ENCODE data around the gene DGLUCY.

DGLUCY gene

DNA sequence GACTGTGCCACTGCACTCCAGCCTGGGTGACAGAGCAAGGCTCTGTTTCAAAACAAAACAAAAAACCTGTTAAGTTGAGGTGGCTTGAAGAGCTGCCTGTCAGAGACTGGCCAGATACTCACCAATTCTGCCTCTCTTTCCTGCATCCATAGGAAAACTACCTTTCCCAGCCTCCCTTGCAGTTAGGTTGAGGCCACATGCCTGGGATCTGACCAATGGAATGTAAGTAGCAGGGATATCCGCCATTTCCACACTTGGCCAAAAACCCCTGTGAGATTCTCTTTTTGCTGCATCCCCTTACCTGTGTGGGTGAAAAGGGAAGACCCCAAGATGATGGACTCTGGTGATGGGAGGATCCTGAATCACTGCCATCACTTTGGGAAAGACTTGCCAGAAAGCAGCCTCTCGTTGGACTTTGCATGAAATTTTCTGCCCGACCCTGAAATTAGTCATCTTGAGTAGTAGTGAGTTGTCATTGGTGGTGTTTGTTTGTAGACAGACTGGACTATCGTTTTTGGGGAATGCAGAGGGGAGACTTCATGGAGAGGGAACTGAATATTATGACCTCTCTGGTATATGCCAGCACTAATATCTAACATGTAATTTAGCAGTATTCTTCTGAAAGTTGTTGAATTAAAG lies 116.6 kb downstream of the DGLUCY start:
- peaks cover 5% of the 10 kb centered on the region for H3K36me3 ChIP-seq (ENCODE audit: insufficient read depth, low read length)

DNA sequence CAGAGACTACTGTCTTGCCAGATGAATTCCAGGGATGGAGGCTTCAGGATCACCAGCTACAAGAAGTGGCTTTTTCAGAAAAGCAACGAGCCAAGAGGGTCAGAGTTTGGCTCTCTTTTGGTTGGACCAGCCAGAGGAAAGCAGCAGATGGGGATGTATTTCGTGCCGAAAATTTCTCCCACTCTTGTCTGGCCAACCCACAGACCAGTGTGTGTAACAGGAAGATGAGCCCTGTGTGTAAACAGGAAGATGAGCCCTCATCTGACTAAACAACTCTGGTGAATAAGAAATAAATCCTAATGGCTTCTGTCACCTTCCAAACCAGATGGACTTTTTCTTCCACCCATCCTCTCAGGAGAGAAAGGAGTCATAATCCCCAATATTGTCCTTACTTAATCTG lies 117.6 kb downstream of the DGLUCY start:
- no peak overlapping the region for H3K4me3 ChIP-seq (ENCODE audit: low read depth in 1 of 2, low read length in 2 of 2)
- no peak overlapping the region for H3K27ac ChIP-seq (ENCODE audit: low read depth, low read length)
- peaks cover 5% of the 10 kb centered on the region for H3K36me3 ChIP-seq (ENCODE audit: insufficient read depth, low read length)
- no peak overlapping the region for H3K9ac ChIP-seq (ENCODE audit: low read length)
- no peaks in the 10 kb centered on the region for H3K27me3 ChIP-seq (ENCODE audit: control insufficient read depth in 1 of 2, insufficient read depth in 2 of 2, low read length in 2 of 2)
- H3K4me1 ChIP-seq (ENCODE audit: insufficient read depth, low read length), result no peaks in the 10 kb centered on the region
- no peaks in the 10 kb centered on the region for H3K9me3 ChIP-seq (ENCODE audit: low read length)

More for the DNA sequence above, 116.6 kb downstream of the DGLUCY start:
- H3K4me3 ChIP-seq (ENCODE audit: low read depth in 1 of 2, low read length in 2 of 2), result no peak overlapping the region
- no peaks in the 10 kb centered on the region for H3K9me3 ChIP-seq (ENCODE audit: low read length)
- no peak overlapping the region for H3K27ac ChIP-seq (ENCODE audit: low read depth, low read length)
- H3K4me1 ChIP-seq (ENCODE audit: insufficient read depth, low read length), result no peaks in the 10 kb centered on the region
- no peaks in the 10 kb centered on the region for H3K27me3 ChIP-seq (ENCODE audit: control insufficient read depth in 1 of 2, insufficient read depth in 2 of 2, low read length in 2 of 2)
- H3K9ac ChIP-seq (ENCODE audit: low read length), result no peak overlapping the region

DNA sequence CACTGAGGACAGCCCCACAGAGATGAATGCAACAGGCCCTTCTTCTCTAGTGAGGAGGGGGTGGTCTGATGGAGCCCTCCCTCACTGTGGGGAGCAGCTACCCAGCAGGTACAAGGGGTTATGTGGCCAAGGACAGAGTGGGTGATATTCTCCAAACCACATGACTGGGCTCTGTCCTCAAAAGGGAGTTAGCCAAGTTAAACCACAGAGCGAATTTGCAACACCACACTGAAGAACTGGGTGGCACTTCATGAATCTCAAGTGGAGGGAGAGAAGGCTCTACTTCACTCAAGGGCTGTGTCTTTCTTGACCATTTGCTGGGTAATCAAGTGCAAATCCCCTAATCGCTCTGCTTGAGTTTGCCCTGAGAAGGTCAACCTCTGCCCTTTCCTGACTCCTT lies 118.2 kb downstream of the DGLUCY start:
- Histone ChIP-seq H3K4me1 (ENCODE audit: insufficient read depth, low read length) (no peaks in the 10 kb centered on the region), H3K27ac (ENCODE audit: low read depth, low read length) (no peak overlapping the region), H3K27me3 (ENCODE audit: control insufficient read depth in 1 of 2, insufficient read depth in 2 of 2, low read length in 2 of 2) (no peaks in the 10 kb centered on the region), H3K9me3 (ENCODE audit: low read length) (no peaks in the 10 kb centered on the region), H3K4me3 (ENCODE audit: low read depth in 1 of 2, low read length in 2 of 2) (no peak overlapping the region), H3K36me3 (ENCODE audit: insufficient read depth, low read length) (peaks cover 4% of the 10 kb centered on the region), H3K9ac (ENCODE audit: low read length) (no peak overlapping the region)

DNA sequence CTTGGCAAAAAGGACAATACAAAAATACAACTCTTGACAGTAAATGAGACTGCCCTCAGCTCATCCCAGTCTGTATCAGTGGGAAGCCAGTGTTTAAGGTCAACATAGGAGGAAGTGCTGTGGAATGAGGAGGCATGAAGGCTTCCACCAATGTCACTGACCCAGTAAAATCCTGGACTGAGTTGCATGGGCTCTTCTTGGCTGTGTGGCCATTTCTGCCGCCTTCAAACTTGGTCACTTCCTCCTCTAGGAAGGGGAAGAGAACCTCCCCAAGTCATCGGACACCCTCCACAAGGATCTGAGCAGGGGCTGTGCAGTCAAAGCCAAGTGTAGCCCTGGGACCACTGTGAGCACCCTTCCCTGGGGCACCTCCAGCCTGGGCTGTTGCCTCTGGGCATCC lies 118.7 kb downstream of the DGLUCY start:
- H3K27ac ChIP-seq (ENCODE audit: low read depth, low read length), result no peak overlapping the region
- no peaks in the 10 kb centered on the region for H3K4me1 ChIP-seq (ENCODE audit: insufficient read depth, low read length)
- H3K9me3 ChIP-seq (ENCODE audit: low read length), result no peaks in the 10 kb centered on the region
- no peaks in the 10 kb centered on the region for H3K27me3 ChIP-seq (ENCODE audit: control insufficient read depth in 1 of 2, insufficient read depth in 2 of 2, low read length in 2 of 2)
- no peak overlapping the region for H3K9ac ChIP-seq (ENCODE audit: low read length)
- H3K4me3 ChIP-seq (ENCODE audit: low read depth in 1 of 2, low read length in 2 of 2), result no peak overlapping the region
- H3K36me3 ChIP-seq (ENCODE audit: insufficient read depth, low read length), result no peaks in the 10 kb centered on the region

DNA sequence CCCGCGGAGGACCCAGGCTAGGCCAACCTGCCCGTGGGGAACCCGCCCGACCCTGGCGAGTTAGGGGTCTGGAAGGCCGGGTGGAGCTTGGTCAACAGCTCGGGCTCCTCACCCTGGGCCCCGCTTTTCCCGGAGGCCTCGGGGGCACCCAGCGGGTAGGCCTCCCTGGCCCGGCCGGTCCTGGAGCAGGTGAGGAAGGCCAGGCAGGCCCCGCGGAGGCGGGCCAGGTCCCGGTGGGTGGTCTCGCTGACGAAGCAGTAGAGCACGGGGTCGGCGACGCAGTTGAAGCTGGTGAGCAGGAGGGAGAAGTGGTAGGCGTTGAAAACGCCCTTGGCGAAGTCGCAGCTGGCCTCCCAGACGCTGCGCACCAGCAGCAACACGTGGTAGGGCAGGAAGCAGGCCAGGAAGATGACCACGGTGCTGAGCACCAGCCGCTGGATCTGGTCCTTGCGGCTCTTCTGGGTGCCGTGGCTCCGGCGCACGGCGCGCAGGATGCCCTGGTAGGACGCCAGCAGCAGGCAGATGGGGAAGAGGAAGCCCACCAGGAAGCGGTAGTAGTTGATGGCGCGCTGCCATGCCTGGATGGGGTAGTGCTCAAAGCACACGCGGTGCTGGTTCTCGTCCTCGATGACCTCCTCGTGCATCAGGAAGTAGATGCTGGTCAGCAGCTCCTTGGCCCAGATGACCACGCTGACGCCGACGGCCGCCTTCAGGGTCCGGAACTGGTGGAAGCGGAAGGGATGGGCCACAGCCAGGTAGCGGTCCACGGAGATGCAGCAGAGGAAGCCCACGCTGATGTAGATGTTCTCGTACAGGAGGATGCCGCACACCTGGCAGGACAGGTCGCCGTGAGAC lies 120.3 kb downstream of the DGLUCY start:
- Histone ChIP-seq H3K9me3 (ENCODE audit: low read length) (no peaks in the 10 kb centered on the region), H3K27me3 (ENCODE audit: control insufficient read depth in 1 of 2, insufficient read depth in 2 of 2, low read length in 2 of 2) (no peaks in the 10 kb centered on the region), H3K4me1 (ENCODE audit: insufficient read depth, low read length) (no peaks in the 10 kb centered on the region), H3K4me3 (ENCODE audit: low read depth in 1 of 2, low read length in 2 of 2) (no peak overlapping the region), H3K9ac (ENCODE audit: low read length) (no peak overlapping the region), H3K27ac (ENCODE audit: low read depth, low read length) (no peak overlapping the region), H3K36me3 (ENCODE audit: insufficient read depth, low read length) (no peaks in the 10 kb centered on the region)

DNA sequence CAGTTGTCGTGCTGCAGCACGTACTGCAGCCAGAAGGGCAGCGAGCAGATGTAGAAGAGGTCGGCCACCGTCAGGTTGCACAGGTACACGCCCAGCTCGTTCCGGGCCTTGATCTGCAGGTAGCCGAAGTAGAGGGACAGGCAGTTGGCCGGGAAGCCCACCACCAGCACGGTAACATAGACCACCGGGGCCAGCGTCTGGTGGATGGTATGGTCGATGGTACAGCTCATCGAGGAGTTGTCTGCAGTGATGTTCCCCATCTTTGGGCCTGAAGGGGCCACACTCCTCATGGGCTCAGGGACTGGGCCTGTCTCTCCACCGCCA lies 120.9 kb downstream of the DGLUCY start:
- H3K9me3 ChIP-seq (ENCODE audit: low read length), result no peaks in the 10 kb centered on the region
- no peak overlapping the region for H3K9ac ChIP-seq (ENCODE audit: low read length)
- no peak overlapping the region for H3K27ac ChIP-seq (ENCODE audit: low read depth, low read length)
- no peaks in the 10 kb centered on the region for H3K27me3 ChIP-seq (ENCODE audit: control insufficient read depth in 1 of 2, insufficient read depth in 2 of 2, low read length in 2 of 2)
- no peaks in the 10 kb centered on the region for H3K4me1 ChIP-seq (ENCODE audit: insufficient read depth, low read length)
- no peak overlapping the region for H3K4me3 ChIP-seq (ENCODE audit: low read depth in 1 of 2, low read length in 2 of 2)
- no peaks in the 10 kb centered on the region for H3K36me3 ChIP-seq (ENCODE audit: insufficient read depth, low read length)

DNA sequence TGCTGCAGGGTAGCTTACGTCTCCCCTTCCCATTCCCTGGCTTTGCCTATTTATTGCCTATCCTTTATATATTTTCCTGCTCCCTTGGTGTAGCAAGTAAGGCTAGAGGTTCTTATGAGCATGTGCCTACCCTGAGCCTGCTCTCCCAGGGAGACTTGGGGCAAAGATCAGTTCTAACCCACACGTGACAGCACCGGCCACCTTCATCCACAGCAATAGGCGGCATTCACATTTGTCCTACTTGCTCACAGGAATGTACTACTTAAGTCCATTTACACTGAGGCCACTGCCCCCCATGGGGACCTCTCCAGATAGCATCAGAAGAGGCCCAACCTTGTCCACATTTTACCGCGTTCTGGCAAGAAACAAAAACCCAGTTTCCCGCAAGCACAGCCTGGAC lies 122.0 kb downstream of the DGLUCY start:
- no peak overlapping the region for H3K27ac ChIP-seq (ENCODE audit: low read depth, low read length)
- H3K27me3 ChIP-seq (ENCODE audit: control insufficient read depth in 1 of 2, insufficient read depth in 2 of 2, low read length in 2 of 2), result no peaks in the 10 kb centered on the region
- H3K9ac ChIP-seq (ENCODE audit: low read length), result no peak overlapping the region
- H3K9me3 ChIP-seq (ENCODE audit: low read length), result no peaks in the 10 kb centered on the region
- H3K36me3 ChIP-seq (ENCODE audit: insufficient read depth, low read length), result no peaks in the 10 kb centered on the region
- H3K4me3 ChIP-seq (ENCODE audit: low read depth in 1 of 2, low read length in 2 of 2), result no peak overlapping the region
- no peaks in the 10 kb centered on the region for H3K4me1 ChIP-seq (ENCODE audit: insufficient read depth, low read length)

DNA sequence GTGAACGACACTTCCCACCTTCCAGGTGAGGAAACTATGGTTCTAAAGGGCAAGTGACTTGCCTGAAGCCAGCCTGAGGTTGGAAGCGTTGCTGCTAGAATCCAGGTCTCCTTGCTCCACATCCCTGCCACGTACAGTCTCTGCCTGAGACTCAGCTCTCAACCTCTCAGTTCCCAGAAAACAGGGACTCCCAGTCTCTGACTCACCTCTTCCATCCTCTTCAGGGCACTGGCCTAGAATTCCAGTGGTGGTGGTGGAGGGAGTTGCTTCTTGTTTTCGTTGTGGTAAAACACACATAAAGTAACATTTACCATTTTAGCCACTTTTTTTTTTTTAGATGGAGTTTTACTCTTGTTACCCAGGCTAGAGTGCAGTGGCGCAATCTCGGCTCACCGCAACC lies 123.3 kb downstream of the DGLUCY start:
- Histone ChIP-seq H3K9ac (ENCODE audit: low read length) (no peak overlapping the region), H3K27me3 (ENCODE audit: control insufficient read depth in 1 of 2, insufficient read depth in 2 of 2, low read length in 2 of 2) (no peaks in the 10 kb centered on the region), H3K36me3 (ENCODE audit: insufficient read depth, low read length) (no peaks in the 10 kb centered on the region), H3K27ac (ENCODE audit: low read depth, low read length) (no peak overlapping the region), H3K4me3 (ENCODE audit: low read depth in 1 of 2, low read length in 2 of 2) (no peak overlapping the region), H3K4me1 (ENCODE audit: insufficient read depth, low read length) (no peaks in the 10 kb centered on the region), H3K9me3 (ENCODE audit: low read length) (no peaks in the 10 kb centered on the region)

DNA sequence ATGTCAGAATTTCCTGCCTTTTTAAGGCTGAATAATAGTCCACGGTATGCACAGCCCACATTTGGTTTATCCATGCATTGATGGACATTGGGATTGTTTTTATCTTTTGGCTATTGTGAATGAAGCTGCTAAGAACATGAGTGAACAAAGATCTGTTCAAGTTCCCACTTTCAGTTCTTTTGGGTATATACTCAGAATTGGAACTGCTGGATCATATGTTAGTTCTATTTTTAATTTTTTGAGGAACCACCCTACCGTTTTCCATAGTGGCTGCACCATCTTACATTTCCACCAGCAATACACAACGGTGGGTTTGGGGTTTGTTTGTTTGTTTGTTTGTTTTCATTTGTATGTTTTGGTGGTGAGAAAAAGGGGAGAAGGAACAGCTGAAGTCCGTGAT lies 124.2 kb downstream of the DGLUCY start:
- Histone ChIP-seq H3K27ac (ENCODE audit: low read depth, low read length) (no peak overlapping the region), H3K27me3 (ENCODE audit: control insufficient read depth in 1 of 2, insufficient read depth in 2 of 2, low read length in 2 of 2) (no peaks in the 10 kb centered on the region), H3K36me3 (ENCODE audit: insufficient read depth, low read length) (no peaks in the 10 kb centered on the region), H3K4me1 (ENCODE audit: insufficient read depth, low read length) (peaks cover 3% of the 10 kb centered on the region), H3K4me3 (ENCODE audit: low read depth in 1 of 2, low read length in 2 of 2) (no peak overlapping the region), H3K9ac (ENCODE audit: low read length) (no peak overlapping the region), H3K9me3 (ENCODE audit: low read length) (no peaks in the 10 kb centered on the region)

DNA sequence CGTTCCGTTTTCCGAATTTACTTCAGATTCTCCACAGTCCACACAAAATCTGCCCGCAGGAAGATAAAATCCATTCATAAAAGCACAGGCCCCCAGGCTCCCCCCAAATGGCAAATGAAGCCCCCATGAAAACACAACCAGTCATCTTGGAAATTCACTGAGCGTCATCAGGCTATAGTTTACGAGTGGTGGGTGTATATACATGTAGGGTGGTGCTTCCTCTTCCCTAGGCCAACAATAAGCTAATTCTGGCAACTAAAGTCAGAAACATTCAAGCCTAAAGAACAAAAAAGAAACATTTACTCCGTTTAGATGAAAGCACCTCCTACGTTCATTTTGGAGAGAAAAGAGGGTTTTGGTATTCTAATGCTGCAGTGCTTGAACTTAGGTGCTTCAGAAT lies 124.8 kb downstream of the DGLUCY start:
- Histone ChIP-seq H3K36me3 (ENCODE audit: insufficient read depth, low read length) (no peaks in the 10 kb centered on the region), H3K4me3 (ENCODE audit: low read depth in 1 of 2, low read length in 2 of 2) (no peak overlapping the region), H3K9me3 (ENCODE audit: low read length) (no peaks in the 10 kb centered on the region), H3K4me1 (ENCODE audit: insufficient read depth, low read length) (peaks cover 7% of the 10 kb centered on the region), H3K27ac (ENCODE audit: low read depth, low read length) (no peak overlapping the region), H3K9ac (ENCODE audit: low read length) (no peak overlapping the region), H3K27me3 (ENCODE audit: control insufficient read depth in 1 of 2, insufficient read depth in 2 of 2, low read length in 2 of 2) (no peaks in the 10 kb centered on the region)

DNA sequence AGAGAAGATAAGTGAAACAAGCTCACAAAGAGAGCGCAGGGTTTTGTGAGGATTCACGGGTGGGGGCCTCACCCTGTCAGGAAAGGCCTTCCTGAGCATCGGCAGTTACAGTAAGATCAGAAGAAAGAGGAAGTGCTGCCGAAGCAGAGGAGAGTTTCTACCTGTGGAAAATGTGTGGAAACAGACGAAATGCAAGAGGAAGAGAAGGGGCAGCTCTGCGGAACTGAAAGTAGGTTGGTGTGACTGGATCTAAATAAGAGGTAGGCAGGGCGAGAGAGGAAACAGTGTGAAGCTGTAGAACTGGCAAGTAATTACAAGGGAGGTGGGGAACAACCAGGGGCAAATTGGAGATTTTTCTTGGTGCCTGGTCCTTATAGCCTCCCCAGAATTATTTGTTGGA lies 128.0 kb downstream of the DGLUCY start:
- Histone ChIP-seq H3K4me1 (ENCODE audit: insufficient read depth, low read length) (peaks cover 24% of the 10 kb centered on the region), H3K27ac (ENCODE audit: low read depth, low read length) (no peak overlapping the region), H3K4me3 (ENCODE audit: low read depth in 1 of 2, low read length in 2 of 2) (no peak overlapping the region), H3K9me3 (ENCODE audit: low read length) (no peaks in the 10 kb centered on the region), H3K9ac (ENCODE audit: low read length) (no peak overlapping the region), H3K27me3 (ENCODE audit: control insufficient read depth in 1 of 2, insufficient read depth in 2 of 2, low read length in 2 of 2) (peaks cover 0 to 8% of the 10 kb centered on the region in 2 donors), H3K36me3 (ENCODE audit: insufficient read depth, low read length) (no peaks in the 10 kb centered on the region)

DNA sequence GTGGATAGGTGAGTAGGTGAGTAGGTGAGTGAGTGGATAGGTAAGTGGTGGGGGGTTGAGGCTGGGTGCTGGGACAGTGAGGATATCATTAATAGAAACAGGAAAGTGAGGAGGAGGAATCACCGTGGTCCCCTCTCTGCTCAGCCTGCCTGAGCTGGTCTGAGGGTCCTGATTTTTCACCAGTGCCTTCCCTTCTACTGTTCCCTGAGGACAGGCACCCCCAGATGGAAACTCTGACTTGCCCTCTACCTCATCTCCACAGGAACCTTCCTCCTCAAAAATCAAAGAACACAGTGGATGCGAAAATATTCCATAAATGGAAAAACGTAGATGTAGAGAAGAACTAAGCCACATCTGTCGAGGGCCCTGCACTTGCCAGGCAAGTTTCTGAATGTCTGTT lies 128.8 kb downstream of the DGLUCY start:
- H3K4me1 ChIP-seq (ENCODE audit: insufficient read depth, low read length), result peaks cover 24% of the 10 kb centered on the region
- H3K36me3 ChIP-seq (ENCODE audit: insufficient read depth, low read length), result no peaks in the 10 kb centered on the region
- no peaks in the 10 kb centered on the region for H3K9me3 ChIP-seq (ENCODE audit: low read length)
- no peak overlapping the region for H3K4me3 ChIP-seq (ENCODE audit: low read depth in 1 of 2, low read length in 2 of 2)
- H3K9ac ChIP-seq (ENCODE audit: low read length), result no peak overlapping the region
- H3K27me3 ChIP-seq (ENCODE audit: control insufficient read depth in 1 of 2, insufficient read depth in 2 of 2, low read length in 2 of 2), result peaks cover 0 to 8% of the 10 kb centered on the region in 2 donors
- H3K27ac ChIP-seq (ENCODE audit: low read depth, low read length), result no peak overlapping the region
